Epithelial cell of esophagus (primary cell): ENCODE results near the gene RPS24.
A peak's percentile ranks its signal among the peaks of the same experiment; 100 is the strongest.

Experiments used
- DNase-seq: peaks from one replicate; pipeline ENCODE4 v3.0.0; 2010; ENCODE audit warnings: low read depth
- H3K4me3 ChIP-seq: 2 replicates; pipeline ENCODE4 v1.5.1; 2011; ENCODE audit warnings: mild to moderate bottlenecking, low read length, control low read depth
- TF ChIP-seq, protein P1 (sequence below): IDR thresholded peaks from 2 replicates; pipeline ENCODE4 v1.5.1; 2011; ENCODE audit warnings: low read depth, mild to moderate bottlenecking, low read length, control low read depth, inconsistent platforms; ENCODE audit not compliant: insufficient read depth; ENCODE audit errors: missing control alignments

The RPS24 gene

DNA sequence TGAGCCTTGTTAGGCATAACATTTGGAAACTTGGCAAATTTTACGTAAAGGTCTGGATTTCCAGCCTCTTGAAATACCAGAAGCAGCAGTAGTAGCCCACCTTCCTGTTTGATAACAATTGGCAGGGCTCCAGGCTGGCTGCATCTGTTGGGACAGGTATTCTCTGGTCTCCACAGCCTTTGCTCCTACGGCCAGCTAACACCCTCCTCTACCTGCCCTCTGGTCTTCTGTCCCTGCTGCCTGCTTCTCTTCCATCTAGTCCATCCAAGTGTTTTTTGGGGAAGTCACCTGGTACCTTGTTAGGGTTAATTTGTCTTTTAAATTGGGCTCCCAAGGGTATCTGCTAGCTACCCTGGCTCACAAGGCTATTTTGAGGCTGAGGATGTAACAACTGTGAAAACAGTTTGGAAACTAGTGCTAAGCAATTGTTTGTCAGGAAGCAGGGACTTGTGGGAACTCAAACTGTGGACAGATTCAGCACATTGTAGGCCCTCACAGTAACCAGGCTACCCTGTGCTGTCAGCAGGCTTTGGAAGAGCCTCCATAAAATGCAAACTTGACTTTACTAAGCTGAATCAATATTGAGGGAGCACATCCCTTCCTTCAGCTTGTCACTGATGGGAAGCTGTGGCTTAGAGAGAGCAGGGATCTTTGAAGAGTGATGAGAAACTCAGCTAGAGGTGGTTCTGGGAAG is 8.5 kb downstream of the RPS24 start:
- TF ChIP-seq, protein P1, sequence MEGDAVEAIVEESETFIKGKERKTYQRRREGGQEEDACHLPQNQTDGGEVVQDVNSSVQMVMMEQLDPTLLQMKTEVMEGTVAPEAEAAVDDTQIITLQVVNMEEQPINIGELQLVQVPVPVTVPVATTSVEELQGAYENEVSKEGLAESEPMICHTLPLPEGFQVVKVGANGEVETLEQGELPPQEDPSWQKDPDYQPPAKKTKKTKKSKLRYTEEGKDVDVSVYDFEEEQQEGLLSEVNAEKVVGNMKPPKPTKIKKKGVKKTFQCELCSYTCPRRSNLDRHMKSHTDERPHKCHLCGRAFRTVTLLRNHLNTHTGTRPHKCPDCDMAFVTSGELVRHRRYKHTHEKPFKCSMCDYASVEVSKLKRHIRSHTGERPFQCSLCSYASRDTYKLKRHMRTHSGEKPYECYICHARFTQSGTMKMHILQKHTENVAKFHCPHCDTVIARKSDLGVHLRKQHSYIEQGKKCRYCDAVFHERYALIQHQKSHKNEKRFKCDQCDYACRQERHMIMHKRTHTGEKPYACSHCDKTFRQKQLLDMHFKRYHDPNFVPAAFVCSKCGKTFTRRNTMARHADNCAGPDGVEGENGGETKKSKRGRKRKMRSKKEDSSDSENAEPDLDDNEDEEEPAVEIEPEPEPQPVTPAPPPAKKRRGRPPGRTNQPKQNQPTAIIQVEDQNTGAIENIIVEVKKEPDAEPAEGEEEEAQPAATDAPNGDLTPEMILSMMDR: no peak
- no peak for DNase-seq
- no peak overlapping the region for H3K4me3 ChIP-seq

DNA sequence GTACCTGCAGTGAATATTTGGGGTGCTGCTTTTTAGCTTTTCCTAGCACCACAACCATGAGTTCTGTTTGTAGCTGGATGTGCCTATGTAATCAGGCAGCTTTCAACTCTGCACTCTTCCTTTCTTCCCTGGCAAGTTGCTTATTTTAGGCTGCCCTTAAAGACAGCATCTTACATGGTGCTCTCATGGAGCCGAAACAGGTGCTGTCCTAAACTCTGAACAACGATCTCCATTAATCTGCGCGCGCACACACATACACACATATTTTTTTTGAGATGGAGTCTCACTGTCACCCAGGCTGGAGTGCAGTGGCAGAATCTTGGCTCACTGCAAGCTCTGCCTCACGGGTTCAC is 9.1 kb downstream of the RPS24 start:
- no peak overlapping the region for H3K4me3 ChIP-seq
- TF ChIP-seq, protein P1: no peak
- no peak for DNase-seq

DNA sequence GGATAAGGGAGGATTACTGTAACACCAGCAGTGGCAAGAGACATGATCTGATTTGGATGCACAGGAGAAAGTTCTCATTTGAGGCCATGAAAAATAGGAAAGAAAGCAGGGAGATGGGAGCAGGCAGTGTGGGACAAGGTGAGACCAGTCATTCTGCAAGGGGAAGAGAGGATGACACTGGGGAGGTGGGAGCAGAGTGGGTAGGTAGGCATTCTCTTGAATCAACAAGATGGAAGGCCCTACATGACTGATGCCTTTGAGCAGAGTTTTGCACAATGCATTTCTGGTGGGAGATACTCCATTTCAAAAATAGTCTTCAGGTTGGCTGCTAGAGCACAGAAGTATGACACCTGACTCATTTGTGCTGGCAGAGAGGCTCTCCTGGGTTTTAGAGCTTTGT is 10.5 kb downstream of the RPS24 start:
- no peak for DNase-seq
- H3K4me3 ChIP-seq: no peak overlapping the region
- TF ChIP-seq, protein P1: no peak

DNA sequence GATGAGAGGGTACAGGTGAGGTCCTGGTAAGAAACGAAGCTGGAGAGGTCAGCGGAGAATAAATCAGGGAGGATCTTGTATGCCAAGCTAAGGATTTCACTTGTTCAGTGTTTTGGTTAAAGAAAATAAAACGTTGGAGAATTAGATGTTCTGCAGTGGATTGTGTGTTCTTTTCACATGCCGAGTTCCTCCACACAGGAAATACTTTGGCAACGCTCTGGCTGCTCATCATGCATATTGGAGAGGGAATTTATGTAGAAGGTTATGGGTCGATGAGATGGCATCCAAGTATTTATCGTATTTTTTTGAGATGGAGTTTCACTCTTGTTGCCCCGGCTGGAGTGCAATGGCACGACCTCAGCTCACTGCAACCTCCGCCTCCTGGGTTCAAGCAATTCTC is 11.0 kb downstream of the RPS24 start:
- no peak overlapping the region for H3K4me3 ChIP-seq
- DNase-seq: no peak
- TF ChIP-seq, protein P1: no peak

GRCh38 chr10:78045237-78045636 is 11.6 kb downstream of the RPS24 start:
- TF ChIP-seq, protein P1: no peak
- H3K4me3 ChIP-seq: no peak overlapping the region
- no peak for DNase-seq

DNA sequence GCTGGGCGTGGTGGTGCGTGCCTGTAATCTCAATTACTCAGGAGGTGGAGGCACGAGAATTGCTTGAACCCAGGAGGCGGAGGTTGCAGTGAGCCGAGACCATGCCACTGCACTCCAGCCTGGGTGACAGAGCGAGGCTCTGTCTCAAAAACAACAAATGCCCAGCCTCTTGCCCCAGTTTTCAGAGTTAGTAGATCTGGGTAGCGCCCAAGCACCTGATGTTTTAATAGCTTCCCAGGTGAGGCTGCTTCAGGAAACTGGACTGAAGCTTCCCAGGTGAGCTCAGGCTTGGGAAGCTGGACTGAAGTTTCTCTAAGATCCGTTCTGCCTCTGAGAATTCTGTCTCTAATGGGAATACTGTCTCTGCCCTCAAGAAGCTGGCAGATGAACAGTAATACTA is 12.2 kb downstream of the RPS24 start:
- no peak overlapping the region for H3K4me3 ChIP-seq
- TF ChIP-seq, protein P1: no peak
- no peak for DNase-seq

GRCh38 chr10:78046711-78047269 is 13.1 kb downstream of the RPS24 start:
- peak; percentile 62 for DNase-seq
- TF ChIP-seq, protein P1: no peak
- H3K4me3 ChIP-seq: no peak overlapping the region
